ENCODE results near the gene SEMA4C.

Gene SEMA4C

DNA sequence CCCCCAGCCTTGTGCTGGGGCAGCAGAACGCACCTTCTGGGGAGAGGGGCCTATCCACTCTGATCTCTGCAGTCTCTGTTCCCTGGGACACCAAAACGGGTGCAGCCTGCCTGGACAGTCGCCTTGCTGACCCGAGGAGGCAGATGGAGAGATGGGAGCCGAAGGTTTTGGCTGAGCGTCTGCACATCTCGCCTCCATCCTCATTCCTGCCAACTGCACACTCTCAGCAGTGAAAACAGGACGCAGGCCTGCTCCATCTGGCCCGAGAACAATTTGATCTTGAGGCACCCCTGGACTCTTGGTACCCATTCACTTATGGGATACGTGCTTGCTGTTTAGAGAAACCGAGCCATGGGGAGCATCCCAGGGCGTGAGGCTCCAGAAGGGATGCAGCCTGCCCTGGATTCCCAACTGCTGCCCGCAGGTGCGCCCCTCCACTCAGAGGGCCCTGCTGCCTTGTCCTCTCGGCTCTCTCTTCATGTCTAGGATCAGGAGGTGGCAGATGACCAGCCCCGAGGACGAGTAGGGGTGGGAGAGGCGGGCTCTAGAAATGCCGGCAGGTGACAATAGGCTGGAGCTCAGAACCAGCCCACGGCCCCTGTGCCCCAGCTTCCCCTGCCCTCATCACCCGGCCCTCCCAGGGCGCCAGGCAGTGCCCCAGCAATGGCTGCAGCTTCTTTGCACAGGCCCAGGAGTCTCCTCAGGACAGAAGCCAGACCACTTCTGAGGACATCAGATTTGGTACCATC is 9.1 kb upstream of the SEMA4C start:
- DNase-seq = no peak

DNA sequence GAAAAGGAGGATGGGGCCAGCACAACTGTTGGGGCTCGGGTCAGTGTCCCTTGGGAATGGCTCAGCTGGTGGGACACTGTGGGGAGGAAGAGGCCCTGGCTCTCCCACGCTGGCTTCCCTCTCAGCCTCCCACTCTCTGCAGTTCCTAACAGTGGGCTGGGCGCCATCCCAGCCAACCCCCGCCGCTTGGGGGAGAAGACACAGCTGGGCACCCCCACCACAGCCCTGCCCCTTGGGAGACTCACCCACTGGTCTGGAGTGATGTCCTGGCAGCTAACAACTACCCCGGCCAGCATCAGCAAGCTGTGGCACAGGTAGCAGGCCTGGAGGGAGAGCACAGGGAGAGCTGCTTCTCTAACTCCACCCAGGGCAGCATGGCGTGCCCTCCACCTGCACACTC is 8.3 kb upstream of the SEMA4C start:
- DNase-seq = no peak

DNA sequence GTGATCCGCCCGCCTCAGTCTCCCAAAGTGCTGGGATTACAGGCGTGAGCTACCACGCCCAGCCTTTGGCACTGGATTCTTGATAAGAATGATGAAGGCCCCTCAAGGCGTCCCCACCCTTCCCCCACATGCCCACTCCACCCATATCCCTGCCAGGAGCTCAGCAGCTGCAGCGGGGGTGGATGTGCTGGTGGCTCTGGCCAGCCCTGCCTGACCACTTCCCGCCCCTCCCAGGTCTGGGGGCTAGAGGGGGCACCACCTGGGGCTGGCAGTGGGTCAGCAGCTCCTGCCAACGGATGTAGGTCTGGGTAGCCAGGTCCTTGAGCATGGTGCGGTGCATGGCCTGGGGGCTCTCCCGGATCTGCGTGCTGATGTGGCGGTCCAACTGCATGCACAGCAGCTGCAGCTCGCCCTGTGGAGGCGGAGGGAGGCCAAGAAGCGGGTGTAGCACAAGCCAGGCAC is 7.8 kb upstream of the SEMA4C start:
- DNase-seq = no peak

DNA sequence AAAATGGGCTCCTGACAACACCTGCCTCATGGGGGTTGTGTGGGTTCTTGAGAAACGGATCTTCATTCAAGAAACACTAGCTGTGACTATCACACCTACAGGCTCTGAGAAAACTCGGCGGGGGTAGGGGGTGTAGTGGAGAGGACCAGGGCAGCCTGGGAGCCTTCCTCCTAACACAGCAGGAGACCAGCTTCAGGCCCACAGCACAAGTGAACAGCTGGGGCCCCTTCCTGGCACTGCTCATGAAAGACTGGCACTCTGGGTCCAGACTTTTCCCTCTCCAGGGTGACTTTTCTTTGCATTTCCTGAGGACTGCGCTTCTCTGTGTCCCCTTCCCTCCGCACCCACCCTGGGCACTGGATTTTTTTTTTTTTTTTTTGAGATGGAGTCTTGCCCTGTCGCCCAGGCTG is 7.2 kb upstream of the SEMA4C start:
- DNase-seq = no peak

DNA sequence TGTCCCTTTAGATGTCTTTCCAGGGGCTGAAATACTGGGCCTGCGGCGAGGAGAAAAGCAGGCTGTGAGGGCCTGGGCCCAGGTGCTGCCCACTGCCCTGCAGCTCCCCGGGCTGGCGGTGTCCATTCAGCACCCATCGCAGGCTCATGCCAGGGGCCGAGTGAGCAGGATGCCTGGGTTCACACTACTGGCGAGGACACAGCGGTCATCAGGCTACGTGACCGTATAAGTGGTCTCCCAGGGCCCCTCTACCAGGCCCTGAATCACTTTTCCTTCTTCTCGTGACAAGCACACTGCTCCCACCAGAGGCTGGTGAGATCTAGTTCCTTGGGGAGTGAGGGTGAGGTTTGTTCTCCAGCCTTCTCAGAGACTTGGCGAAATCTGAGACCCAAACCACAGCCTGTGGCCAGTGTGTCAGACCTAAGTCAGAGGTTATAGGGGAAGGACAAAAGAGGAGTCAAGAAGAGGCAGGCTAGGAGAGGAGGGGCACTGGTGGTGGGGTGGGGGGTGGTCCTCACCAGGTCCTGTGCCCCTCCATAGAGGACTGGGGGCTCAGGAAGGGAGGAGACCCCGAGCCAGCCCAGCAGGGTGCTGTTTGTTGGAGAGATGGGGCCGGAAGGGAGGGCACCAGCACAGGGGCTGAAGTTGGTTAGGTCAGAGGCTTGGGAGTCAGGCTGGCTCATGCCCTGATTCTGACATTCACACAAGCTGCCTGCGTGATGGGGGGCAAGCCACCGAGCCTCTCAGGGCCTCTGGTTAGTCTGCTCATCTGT is 6.6 kb upstream of the SEMA4C start:
- no peak for DNase-seq

DNA sequence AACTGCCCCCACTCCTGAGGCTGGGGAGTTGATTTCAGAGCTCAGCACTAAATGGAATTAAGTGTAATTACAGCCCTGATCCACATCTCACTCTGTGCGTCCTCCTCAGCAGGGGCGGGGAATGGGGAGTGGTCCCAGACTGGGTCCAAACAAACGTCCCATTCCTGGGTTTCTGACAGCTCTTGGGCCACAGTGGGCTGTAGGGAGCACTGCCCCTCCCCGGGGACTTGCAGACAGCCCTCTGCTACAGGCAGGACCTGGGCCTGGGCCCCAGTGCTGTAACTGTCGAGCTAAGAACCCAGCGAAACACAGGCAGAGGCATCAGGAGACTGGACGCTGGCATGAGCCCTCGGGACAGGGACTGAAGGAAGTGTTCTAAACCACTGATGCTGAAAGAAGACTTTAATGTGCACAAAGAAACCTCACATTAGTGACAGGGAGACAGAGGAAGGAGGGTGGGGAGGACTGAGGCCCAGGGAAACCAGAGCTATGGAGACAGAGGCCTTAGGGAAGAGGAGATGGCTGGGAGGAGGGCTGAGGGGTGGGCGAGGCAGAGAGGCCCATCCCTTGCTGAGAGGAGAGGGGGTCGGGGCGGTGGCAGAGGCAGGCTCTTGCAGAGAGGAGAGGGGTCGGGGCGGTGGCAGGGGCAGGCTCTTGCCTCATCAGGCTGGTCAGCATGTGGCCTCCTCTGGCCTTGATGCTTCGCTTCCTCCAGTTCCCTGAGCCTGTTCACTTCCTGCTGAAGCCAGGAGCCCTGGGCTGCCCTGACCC is 5.8 kb upstream of the SEMA4C start:
- DNase-seq = no peak

DNA sequence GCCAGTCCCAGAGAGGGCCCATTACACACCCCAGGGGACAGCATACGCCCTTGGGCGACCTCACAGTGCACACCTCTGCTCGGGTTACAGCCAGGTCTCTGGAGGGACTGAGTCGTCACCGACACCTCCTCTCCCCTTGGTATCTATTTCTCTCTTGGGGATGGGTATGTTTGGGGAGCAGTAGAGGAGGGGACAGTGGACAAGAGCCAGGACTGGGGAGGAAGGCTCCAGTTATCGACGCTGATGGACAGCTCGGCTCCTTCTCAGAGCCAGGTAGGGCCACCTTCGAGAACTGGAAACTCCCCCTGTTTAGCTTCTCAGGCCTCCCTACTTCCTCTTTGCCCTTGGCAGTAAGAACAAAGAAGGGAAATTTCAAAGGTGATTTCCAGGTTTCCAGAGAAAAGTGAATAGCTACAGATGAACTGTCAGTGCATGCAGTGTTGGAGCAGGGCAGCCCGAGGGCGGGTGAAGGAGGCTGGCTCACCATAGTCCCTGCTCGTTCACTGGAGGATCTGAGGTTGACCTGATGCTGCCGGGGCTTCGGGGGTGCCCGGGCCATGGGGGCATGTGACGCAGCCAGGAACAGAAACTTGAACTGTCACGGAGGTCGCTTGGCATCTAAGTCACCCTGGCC is 4.4 kb upstream of the SEMA4C start:
- DNase-seq = no peak

DNA sequence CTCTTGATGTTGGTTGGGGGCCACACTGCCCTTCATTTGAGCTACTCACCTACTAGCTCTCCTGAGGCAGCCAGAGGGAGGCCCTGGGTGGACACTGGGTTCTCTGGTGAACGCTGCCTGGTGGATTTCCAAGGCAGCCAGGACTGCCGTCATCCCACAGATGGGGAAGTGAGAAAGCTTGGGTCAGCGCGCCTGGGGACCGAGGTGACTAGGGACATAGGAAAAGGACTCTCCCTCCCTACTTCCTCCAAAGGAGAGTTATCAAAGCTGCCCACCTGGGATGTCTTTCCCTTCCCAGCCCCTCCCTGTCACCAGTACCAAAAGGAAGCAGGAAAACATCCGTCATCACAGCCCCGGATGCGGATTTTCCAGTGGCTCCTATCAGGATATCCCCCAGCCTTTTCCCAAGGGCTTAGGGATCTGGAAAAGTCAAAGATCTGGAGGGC is 3.8 kb upstream of the SEMA4C start:
- peak; percentile 36 for DNase-seq

DNA sequence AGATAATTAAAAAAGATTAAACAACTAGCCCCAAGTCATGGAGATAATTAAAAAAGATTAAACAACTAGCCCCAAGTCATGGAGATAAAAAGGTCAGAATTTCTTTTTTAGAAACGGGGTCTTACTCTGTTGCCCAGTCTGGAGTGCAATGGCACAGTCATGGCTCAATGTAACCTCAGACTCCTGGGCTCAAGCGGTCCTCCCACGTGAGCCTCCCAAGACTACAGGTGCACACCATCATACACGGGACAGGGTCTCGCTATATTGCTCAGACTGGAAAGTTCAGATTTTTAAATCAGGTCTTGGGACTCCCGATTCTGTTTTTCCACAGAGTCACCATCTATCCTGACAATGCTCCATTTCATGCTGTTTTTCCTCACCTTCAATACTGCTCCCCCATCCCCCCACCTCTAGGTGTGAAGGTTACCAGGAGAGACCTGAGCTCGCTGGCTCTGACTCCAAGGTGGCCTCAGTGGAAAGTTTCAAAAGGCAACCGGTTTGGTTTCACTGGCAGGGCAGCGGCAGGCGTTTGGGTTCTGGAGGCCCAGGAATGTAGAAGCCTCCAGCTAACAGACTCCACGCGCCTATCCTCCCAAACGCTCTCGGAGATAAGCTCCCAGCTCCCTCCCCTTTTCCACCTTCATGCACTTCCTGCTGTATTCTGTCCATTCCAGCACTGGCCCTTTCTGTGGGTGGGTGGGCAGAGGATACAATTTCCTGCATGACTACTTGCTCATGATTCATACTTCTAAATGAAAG is 2.9 kb upstream of the SEMA4C start:
- peak; percentile 28 for DNase-seq

DNA sequence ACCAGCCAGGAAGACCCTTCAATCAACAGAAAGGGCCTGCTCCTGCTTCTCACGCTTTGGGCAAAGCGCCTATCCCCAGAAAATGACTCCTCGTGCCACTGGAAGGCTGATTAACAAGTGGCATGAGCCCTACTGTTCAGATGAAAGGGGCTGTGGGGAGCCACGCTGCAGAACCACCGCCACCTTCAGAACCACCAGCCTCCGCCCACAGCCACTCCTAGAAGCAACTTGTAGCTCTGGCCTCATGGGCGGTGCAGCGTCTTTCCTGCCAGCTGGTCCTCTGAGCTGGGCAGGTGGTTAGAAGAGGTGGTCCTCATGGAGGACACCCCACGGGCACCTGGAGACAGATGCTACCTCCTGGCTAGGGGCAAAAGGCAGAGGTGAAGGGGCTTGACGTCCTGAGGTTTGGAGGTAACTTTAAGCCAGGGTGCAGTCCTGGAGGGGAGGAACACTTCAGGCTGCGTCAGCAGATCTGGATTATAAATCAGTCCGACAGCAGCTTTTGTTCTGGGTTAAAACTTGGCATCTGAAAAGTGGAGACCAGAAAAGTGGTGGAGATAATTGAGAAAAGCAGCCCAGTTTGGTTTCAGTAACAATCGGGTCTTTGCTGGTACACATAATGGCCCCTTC is 861 bp upstream of the SEMA4C start:
- DNase-seq = no peak

DNA sequence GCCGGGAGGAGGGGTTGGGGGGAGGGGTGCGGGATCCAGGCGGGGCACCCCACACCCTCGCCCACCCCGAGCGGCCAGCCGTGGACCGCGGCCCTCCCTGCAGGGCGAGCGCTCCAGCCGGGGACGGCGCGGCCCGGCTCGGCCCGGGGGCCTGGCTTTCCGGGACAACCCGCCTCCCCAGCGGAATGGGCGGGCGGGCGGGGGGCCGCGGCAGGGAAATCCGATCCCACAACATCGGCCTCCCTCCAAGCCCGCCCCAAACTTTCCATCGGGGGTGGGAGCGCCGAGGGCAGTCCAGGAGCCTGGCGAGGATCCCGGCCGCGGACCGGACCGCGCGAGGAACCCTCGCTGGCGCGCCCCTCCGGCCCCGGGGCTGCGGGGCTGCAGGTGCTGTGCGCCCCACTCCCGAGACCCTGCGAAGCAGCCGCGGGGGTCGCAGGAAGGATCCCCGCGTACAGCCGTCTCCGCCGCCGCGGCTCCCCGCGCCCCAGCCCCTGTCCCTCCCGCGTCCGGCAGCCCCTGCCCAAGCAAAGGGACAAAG is 529 bp downstream of the SEMA4C start:
- peak; percentile 94 for DNase-seq

DNA sequence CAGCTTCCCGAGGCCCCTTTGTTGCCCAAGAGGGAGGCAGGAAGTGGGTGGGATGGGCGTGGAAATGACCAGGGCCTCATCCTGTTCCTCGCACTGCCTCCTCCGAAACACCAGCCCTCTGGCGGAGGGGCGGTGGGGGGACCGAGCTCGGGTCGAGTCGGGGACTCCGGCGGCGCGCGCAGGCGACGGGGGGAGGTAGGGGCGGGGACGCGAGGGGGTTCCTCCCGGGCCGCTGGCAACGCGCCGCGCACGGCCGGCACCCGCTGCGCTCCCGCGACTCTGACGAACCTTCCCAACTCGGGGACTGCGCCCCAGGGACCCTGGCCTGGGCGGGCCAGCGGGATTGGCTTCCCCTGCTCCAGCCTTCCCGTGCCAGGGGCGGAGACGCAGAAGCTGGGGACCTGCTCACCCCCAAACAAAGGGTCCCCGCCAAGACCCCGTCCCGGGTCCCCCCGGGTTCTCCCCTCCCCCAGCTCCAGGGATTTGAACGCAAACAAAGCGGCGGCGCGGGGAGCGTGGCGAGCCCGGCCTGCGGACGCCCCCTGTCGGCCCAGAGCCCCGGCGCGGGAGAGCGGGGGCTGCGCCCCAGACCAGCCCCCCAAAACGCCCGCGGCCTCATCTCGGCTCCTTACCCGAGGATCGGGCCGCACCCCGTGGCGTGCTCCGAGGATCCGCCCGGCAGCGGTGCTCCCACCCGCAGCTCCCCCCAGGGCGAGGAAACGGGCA is 1.2 kb downstream of the SEMA4C start:
- peak; percentile 94 for DNase-seq

DNA sequence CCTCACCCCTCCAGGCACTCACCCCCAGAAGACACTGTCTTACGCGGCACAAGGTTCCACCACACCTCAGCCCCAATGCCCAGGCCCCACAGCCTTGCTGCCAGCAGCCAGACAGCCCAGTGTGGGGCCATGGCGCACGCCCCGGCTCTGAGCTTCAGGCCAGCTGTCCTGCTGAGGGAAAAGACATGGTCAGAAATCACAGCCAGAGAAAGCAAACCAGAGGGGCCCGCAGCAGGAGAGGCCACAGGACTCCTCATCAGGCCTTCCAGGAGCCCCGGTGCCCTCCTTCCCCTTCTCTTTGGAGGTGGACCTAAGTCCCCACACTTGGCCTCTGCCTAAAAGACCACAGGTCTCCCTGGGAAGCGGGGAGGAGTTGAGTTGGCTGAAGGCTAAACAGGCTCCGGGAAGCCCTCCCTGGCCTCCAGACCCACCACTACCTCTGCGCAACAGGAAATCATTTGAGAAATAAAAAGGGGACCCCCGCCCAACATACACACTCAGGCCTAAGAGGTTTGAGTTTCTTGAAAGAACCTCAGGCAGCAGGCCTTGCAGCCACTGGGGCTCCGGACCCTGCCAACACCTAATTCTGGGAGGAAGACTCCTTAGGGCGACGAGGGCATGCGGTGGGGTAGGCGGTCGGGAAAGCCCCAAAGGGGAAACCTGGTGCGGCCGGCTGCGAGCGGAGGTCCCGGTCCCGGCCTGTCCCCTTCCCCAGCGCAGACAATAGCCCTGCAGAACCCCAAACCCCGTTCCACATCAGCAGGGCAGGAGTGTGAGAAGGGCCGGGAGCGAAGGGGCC is 1.9 kb downstream of the SEMA4C start:
- peak; percentile 72 for DNase-seq

DNA sequence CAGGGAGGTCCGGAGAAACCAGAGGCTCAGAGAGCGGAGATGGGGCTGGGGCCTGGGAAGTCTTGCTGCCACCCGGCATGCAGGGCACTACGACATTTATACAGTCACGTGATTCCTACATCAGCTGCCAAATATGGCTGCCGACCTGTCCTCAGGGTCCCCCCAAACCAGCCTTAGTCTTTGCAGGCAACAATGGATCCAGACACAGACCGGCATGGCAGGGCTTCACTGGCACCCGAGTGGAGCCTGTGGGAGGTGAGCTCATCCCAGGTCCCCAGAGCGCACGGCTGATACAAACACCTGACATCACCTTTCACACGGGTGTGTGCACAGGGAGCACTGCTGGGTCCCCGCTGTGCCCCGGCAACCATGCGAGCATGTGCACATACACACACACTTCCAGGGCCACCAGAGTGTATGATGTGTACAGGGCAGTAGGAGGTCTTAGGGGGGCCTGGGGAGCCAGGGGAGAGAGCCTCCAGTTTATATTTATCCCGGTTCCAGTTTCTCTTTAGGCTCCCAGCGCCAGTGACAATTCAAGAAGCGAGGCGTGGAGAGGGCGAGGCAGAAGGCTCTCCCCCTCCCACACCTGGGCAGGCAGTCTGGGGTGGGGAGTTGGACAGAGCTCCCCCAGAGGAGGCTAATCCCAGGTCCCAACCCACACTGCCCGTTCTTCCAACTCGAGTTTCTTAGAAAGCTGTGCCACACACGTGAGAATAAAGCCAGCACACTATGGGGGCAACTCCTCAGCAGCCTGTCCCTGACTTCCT is 2.7 kb downstream of the SEMA4C start:
- no peak for DNase-seq

DNA sequence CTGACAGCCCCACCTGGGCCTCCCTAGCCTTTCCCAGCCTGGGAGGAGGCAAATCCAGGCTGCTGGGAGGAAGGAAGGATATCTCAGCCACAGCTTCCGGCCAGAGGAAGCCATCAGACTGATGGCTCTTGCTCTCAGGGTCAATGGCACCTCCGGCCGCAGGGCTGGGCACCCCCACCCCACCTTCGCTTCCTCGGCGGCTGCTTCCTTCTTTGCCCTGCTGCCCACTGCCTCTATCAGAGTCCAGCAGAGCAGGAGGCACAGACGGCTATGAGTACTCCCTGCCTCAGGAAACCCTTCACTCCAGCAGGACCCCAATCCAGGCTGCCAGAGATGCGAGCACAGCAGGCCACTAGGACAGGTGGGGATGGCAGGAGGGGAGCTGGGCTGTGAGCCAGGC is 3.3 kb downstream of the SEMA4C start:
- no peak for DNase-seq

DNA sequence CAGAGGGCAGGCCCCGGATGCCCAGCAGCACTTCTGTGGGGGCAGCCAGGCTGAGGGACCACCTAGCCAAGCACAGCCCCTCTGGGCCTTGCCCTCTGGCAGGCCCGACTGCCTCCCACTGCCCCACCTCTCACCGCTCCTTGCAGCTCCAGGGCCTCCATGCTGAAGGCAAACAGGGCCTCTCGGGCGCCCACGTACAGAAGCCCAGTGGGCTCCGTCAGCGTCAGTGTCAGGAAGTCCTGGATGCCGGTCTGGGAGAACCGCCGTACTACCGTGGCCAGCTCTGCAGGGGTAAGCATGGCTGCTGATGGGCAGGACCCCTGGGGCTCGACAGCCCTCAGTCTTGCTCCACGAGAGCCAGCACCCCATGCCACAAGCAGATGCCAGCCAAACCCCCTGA is 3.7 kb downstream of the SEMA4C start:
- DNase-seq = no peak

DNA sequence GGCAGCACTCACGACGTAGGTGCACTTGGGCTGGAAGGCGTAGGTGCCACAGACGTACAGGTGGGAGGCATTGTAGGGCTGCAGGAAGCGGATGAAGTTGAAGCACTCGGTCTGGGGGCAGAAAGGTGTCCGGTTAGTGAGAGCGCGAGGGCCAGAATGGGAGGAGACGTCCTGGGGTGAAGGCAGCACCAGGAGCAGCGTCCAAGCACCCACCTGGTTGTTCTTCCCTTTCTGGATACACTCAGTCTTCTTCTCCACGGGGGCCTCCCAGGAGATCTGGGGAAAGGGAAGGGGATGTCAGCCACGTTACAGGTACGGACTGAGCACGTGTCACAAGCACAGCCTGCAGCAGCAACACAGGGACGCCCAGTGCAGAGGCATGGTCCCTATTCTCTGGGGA is 4.2 kb downstream of the SEMA4C start:
- no peak for DNase-seq

DNA sequence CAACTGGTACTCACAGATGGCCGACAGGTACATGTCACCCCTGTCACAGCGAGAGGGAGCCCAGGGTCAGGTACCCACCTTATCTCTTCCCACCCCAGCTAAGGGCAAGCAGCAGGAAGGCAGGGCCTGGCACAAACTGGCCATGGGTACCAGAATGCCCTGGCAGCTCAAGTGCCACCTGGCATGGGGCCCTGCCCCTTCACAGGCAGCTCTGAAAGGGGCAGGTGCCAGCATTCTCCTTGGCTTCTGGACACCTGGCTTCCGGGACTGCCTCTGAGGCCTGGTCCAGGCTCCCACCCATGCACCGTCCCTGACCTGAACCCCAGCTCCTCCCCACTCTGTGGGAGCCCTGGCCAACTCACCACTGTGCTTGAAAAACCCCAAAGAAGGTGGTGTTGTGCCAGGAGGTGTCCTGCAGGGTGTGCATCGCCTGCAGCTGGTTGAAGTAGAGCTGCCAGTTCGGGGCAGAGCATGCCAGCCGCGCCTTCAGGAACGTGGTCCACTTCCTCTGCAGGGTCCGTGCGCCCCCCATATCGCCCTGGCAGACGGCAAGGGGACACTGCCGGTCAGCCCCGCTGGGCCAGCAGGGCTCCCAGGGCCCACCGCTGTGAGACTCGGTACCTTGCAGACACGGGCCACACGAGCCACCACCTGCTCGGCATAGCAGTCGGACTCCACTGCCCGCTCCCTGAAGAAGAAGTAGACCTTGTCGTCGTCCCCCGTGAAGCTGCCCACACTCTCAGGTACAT is 5.4 kb downstream of the SEMA4C start:
- peak; percentile 26 for DNase-seq
